GM21576 (cell line): Measurements from ENCODE around the gene CCDC97.

Experiments used
- ATAC-seq: cut with Tn5 transposase; IDR thresholded peaks from one replicate; pipeline ENCODE4 v1.9.1; 2021; ENCODE audit warnings: mild to moderate bottlenecking, moderate library complexity; ENCODE audit not compliant: unreplicated experiment

CCDC97 gene

DNA sequence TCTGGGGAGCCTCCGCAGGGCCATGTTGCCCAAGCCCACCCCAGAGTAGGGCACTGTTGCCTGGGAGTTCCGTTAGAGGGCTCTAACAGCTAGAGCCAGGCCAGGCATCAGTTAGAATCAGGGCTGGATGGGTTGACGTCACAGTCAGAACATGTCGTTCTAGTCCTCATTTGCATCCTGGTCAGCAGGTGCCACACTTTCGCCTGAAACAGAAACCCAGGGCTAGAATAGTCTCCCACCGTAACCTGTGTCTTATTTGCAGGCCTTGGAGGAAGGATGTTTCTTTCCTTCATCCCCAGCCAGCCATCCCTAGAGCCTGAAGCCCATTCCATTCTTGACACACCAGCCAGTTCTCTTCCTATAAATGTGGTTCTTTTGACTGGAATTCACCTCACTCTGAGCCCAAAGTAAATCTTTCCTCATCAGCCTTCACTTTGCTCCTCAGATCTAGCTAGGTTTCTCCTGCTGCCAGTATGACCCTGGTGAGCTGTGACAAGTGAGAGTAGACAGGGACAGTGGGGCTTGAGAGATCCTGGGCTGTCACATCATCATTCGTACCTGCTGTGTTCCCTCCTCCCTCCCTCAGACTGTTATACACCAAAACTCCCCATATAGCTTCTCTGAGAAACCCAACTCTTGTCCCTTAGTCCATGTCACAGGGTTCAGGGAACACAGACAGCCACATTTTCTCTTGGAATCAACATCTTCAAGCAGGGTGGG, 12.2 kb upstream of the CCDC97 start:
- peak; percentile 65 for ATAC-seq

DNA sequence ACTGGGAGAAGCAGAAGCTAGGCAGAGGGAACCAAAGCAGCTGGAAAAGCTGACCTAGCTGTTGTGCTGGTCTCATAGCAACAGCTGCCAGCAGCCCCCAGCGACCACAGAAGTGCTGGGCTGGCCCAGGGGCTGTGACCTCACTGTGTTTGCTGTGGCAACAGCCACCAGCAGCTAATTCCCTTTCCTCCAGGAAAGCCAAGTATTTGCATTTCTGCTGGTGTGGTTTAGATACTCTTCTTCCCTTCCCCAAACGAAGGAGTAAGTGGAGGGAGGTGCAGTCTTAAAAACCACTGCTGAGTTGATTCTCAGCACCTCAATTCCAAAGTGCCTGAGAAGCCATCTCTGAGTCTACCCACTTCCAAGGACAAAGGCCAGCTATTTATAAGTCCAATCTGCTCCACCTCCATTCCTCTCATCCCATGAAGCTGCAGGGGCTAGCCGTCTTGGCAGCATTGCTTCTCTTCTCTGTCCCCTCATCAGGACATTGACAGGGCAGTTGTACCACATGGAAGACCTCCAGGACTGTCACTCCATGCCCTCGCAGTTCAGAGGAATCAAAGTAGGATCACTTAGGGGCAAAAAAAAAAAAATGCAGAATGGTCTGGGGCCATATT, 11.5 kb upstream of the CCDC97 start:
- ATAC-seq, result no peak

DNA sequence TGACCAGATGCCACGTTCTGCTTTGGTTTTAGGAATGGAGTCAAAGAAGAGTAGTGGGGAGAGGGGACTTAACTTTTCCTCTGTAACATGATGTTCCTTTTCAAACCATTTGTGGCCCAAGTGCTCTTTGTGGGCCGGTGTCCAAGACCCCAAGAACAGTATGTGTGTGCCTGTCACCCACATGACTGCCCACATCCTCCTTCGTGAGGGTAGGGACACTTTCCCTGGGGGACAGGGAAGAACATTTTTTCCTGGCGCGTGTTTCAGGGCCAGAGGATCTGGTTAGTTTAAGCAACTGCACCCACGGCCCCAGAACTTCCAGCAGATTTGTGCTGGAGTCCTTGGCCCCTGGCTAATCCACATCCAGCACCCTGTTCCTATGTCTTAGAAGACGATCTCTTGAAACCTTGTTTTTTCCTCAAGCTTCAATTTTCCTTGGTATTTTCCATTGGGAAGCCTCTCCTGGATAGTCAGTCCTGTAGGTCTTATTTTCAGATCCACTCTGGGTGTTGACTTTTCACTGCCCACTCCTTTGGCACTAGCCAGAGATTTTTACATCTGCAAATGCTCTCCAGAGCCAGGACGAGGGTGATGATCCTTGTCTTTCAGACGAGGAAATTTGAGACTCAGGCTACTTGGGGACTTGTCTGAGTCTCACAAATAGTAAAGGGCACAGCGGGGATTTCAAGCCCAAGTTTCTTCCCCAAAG, 10.8 kb upstream of the CCDC97 start:
- ATAC-seq, result no peak

DNA sequence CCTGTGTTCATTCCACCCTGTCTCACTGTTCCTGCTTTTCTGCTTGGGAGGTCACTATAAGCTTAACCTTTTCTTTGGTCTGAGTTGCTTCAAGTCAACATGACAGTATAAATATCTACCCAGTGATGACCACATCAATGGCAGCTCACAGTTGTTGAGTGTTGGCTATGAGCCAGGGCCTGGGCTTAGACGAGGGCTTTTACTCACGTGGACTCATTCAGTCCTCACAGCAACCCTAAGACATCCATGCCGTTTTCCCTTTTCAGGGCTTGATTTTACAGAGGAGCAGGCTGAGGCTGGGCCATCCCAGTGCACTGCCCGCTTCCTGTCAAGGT, 10.2 kb upstream of the CCDC97 start:
- no peak for ATAC-seq

DNA sequence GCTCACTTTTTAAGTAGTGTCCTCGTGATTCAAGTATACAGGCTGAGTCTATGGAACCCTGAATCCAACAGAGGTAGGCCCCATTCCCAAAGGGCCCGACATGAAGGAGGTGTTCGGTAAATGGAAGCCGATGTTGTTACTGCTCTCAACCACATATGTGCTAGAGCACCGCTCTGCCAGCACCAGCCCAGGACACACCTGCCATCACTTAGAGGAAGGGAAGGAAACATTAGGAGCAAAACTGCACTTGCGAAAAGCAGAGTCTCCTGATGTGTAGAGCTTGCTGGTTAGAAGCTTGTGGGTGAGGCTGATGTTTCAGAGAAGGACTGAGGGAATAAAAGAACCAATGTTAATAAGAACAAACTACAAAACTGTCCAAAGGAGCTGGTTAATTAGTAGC, 9.4 kb upstream of the CCDC97 start:
- no peak for ATAC-seq

DNA sequence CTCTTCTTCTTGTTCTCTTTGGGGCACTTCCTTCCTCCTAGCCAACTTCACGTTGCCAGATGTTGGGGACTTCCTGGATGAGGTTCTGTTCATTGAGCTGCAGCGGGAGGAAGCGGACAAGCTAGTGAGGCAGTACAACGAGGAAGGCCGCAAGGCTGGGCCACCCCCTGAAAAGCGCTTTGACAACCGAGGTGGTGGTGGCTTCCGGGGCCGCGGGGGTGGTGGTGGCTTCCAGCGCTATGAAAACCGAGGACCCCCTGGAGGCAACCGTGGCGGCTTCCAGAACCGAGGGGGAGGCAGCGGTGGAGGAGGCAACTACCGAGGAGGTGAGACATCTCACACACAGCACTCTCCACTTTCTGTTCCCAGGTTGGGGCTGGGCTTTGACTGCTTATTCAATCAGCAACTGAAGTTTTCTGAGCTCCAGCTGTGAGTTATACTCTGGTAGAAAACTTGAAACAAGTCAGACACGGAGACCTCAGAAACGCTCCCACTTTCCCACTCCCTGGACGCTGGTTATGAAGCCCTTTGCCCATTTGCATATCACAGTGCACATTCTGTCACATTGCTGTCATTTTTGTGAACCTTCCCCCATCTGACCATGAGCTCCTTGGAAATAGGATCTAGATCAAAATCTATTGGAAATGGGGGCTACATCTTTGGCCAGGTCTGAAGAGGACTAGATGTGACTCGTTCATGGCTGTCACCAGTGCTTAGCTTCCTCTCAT, 7.2 kb upstream of the CCDC97 start:
- no peak for ATAC-seq

DNA sequence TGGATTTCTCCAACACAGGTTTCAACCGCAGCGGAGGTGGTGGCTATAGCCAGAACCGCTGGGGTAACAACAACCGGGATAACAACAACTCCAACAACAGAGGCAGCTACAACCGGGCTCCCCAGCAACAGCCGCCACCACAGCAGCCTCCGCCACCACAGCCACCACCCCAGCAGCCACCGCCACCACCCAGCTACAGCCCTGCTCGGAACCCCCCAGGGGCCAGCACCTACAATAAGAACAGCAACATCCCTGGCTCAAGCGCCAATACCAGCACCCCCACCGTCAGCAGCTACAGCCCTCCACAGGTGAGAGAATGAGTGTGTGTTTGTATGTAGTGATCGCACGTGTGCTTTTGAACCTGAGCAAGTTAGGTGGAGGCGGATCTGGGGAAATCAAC, 6.0 kb upstream of the CCDC97 start:
- ATAC-seq, result no peak

DNA sequence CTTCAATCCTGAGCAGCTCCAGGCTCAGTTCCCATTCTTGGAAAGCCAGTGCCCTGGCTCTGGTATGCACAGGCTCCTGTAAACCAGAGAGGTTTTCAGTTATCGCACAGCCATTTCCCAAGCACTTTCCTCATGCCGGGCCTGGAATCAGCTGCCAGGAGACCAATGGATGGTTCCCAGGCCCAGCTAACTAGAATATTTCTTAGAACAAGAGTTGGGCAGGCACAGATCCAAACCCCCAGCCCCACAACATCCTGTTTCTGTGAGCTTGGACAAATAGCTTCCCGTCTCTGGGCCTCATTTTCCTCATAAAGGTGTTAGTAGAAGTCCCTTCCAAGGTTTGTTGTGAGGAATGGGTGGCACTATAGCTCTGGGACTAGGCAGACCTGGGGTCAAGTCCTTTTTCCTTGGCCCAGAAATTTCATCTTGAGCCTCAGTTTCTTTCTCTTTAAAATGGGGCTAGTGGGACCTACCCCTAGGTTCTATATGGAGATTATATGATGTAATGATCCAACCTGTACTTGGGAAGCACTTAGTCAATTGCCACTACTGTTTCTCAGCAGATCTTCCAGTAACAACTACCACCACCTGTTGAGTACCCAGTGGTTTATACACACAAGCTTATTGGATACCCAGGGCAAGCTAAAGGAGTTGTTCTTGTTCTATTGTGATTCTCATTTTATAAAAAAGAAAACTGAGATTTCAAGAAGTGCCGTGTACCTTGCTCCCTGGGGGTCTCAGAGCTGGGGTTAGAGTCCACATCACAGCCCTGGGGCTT, 5.1 kb upstream of the CCDC97 start:
- ATAC-seq, result no peak

DNA sequence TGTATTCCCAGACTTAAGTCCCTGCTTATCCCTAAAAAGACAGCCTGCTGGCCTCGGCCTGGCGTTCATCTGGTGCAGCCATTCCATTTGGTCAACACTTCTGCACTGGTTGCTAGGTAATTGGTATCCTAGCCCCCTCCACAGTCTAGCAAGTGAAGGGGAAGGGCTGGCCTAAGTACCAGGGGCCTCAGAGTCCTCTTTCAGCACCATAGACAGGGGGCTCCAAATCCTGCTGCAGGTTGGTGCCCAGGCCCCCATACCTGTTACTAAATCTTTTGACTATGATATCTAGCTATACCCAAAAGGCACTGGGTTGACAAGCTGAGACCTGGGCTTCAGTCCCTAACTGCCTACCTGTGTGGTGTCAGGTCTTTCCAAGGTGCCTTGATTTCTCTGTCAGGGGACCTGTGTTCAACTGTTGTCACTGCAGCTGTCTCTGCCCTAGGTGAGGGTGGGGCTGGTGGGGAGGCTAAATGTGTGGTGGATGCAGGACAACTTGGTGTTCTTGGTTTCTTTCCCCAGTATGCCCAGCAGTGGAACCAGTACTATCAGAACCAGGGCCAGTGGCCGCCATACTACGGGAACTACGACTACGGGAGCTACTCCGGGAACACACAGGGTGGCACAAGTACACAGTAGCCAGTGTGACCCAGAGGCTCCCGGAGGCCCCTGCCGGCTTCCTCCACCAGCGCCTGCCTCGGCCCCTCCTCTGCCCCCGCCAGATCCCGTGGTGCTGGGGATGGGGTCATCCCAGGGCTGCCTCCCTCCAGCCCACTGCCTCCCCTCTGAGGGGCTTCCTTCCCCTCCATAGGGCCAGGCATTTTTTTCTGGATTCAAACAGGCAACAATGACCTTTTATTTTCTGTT, 3.8 kb upstream of the CCDC97 start:
- ATAC-seq, result no peak

DNA sequence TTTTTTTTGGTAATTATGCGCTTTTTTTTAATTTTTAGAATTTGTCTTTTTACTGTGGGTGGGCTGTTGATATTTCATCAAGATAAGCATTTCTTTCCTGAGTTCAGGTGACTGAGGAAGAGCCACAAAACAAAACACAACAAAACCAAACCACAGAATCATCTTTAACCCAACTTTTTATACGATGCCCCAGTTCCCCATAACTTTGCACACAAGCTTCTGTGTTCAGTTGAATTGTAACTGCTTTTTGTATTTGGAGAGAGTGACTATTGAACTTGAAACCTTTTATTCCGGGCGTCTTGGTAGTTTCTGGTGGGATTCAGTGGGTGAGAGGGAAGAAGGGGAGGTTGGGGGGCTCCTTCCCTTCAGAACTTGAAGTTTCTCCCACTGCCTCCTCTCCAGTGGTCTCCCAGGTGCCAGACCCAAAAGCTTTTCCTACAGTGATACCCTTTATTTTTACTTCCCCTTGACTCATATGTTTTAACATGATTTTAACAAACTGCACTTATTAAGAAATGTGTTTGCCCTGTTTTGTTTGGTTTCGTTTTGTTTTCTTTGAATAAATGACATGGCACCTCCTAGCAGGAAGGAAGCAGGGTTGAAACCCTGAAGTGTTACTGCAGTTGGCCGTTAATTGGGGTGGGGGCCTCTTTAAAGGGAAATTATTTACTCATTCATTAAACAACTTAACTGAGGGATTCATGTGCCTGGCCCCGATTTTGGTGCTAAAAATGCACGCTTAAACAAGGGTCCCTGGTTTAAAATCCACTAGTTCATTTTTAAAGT, 2.7 kb upstream of the CCDC97 start:
- no peak for ATAC-seq

DNA sequence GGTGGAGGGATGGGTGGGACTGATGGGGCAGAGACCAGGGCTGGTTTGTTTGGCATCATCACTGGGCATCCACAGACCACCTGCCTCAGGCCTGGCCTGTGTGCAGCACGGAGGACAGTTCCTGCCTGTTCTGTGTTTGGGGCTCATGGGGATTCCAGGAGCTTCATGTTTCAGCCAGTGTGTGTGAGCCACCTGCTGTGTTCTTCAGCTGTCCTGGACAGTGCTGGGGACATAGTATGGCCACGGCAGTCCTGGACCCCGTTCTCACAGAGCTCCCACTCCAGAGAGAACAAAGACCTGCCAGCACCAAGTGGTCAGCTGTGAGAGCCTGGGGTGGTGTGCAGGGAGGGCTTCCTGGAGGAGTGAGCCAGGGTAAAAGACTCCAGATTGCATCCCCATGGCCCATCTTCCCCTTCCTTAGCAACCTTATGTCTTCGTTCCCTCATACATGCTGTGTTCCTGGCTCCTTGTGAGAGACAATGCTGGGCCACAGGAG, 2.0 kb upstream of the CCDC97 start:
- no peak for ATAC-seq

DNA sequence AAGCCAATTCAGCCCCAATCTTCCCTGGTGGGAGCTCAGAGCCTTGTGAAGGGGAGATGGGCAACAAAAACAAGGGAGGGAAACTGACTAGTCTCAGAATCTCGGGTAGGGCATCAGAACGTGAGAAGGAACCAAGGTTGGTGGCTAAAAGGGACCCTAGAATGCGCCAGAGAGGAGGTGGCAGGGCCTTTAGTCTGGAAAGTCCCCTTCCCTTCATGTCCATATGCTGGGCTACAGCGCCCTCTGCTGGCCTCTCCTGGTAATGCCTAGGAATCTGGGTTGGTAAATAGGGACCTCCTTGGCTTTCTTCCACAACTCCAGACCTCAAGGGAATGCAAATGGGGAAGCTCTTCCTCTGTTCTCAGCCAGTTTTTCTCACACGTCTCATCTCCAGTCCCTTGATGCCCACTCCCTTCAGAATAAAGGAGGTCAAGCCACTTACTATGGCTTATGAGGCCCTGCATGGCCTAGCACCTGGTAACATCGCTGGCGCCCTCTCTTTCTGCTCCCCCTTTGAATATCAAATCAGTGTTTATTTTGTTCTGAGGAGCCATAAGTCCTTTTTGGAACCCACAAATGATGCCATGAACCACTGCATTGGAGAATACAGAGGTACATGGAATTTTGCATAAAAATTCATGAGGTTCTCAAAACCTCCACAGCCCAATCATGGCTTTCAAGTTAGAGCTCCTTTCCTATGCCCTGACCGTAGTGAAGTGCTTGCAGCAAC, 1.4 kb upstream of the CCDC97 start:
- ATAC-seq, result peak; percentile 43

DNA sequence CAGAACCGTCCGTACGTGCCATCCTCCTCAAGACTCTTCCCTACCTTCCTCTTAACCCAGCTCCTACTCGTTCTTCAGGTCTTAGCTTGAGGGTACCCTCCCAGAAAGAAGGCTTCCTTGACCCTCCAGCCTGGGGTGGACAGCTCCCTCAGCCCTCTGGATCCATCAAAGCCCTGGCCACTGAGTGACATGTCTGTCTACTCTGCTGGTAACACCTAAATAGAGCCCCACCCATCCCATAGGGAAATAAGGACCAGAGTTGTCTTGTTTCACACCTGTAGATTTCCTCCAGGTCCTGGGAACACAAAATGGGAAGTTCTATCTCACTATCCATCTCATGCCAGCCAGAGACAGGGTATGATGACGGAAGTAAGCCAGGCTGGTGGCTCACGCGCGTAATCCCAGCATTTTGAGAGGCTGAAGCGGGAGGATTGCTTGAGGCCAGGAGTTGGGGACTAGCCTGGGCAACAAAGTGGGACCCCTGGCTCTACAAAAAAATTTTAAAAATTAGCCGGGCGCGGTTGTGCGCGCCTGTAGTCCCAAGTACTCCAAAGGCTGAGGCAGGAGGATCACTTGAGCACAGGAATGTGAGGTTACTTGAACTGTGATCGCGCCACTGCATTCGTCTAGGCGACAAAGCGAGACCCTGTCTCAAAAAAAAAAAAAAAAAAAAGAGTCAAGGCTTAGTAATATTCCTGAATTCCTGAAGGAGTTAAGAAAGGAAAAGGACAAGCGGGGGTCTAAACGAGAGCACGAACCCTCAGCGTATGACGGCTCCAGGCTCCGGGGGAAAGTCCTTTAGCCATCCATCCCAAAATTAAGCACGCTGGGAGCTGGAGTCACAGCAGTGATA, 566 bp upstream of the CCDC97 start:
- no peak for ATAC-seq

DNA sequence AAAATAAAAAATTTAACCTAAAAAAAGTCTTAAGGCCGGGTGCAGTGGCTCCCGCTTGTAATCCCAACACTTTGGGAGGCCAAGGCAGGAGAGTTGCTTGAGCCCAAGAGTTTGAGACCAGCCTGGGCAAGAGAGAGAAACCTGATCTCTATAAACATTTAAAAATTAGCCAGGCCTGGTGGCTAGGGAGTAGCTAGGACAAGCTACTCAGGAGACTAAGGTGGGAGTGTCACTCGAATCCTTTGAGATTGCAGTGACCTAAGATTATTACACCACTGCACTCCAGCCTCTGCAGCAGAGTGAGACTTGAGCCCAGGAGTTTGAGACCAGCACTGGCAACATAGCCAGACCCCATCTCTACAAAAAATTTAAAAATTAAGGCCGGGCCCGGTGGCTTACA, 1.1 kb downstream of the CCDC97 start:
- no peak for ATAC-seq

DNA sequence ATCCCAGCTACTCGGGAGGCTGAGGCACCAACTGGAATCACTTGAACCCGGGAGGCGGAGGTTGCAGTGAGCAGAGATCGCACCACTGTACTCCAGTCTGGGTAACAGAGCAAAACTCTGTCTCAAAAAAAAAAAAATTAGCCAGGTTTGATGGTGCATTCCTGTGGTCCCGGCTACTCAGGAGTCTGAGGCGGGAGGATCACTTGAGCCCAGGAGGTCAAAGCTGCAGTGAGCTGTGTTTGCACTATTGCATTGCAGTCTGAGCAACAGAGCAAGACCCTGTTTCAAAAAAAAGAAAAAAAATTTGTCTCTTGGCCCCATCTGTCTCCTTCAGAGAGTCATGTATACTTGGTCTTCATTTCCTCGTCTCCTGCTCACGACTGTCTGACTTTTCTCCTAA, 1.6 kb downstream of the CCDC97 start:
- ATAC-seq, result no peak

DNA sequence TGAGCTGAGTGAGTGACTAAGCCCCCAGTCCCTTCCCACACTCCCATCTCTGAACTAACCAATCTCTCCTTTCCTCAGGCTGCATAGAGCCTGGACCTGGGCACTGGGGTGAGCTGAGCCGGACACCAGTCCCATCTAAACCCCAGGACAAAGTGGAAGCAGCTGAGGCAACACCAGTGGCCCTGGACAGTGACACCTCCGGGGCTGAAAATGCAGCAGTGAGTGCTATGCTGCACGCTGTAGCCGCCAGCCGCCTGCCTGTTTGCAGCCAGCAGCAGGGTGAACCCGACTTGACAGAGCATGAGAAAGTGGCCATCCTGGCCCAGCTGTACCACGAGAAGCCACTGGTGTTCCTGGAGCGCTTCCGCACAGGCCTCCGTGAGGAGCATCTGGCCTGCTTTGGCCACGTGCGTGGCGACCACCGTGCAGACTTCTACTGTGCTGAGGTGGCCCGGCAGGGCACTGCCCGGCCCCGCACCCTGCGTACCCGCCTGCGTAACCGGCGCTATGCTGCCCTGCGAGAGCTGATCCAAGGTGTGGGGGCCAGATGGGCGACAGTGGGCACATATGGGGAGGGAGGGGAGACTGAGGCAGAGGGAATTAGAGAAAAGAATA, 6.4 kb downstream of the CCDC97 start:
- no peak for ATAC-seq
